Measurements from ENCODE around the gene VWA2. TPM values are rescaled to one million over a fixed set of nuclear protein-coding genes. Genes with fewer than 3 reads are reported as not detected.

Gene VWA2
- total and polyA plus RNA-seq, 12 donors: 0.01 to 0.09 TPM; not detected in 10

DNA sequence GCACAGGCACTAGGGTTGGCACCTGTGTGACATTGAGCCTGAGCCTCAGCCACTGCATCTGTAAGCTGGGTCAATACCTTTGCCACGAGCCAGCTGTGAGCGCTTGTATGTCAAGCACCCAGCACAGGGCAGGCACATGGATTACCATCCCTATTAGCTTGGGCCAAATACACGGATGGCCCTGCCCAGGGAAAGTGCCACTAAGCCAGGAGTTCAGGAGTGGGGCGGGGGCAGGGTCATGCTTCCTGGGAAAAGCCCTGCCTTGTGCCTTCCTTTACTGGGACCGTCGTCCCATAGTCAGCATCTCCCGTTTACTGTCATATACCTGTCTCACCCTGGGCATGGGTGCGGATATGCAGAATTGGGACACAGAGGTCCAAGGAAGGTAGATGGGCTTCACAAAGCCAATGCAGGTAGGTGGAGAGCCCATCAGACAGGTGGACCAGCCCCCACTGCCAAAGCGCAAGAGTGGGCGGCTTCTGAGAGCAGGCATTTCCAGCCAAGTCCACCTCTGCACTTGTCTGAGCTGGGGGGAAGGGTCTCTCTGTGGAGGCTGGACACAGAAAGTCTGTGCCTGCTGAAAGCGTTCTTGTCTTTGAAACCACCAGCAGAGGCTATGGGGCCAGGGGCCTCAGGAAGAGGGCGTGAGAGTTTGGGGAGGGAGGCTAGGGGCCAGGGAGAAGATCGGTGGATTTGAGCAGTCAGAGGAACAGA lies 72.6 kb downstream of the VWA2 start:
- H3K4me1 ChIP-seq: peaks cover 0 to 24% (median 15%) of the 10 kb centered on the region in 9 donors
- peaks cover 0 to 34% (median 0%) of the 10 kb centered on the region in 9 donors for H3K36me3 ChIP-seq
- no peak overlapping the region for H3K27ac ChIP-seq
- H3K27me3 ChIP-seq: no peaks in the 10 kb centered on the region
- WGBS, 2 donors: 88 to 90% methylated on average over 13 of the region's 13 CpGs
- no peak for DNase-seq
- no peak overlapping the region for H3K4me3 ChIP-seq
- no peak for ATAC-seq
- TF ChIP-seq, protein P1, sequence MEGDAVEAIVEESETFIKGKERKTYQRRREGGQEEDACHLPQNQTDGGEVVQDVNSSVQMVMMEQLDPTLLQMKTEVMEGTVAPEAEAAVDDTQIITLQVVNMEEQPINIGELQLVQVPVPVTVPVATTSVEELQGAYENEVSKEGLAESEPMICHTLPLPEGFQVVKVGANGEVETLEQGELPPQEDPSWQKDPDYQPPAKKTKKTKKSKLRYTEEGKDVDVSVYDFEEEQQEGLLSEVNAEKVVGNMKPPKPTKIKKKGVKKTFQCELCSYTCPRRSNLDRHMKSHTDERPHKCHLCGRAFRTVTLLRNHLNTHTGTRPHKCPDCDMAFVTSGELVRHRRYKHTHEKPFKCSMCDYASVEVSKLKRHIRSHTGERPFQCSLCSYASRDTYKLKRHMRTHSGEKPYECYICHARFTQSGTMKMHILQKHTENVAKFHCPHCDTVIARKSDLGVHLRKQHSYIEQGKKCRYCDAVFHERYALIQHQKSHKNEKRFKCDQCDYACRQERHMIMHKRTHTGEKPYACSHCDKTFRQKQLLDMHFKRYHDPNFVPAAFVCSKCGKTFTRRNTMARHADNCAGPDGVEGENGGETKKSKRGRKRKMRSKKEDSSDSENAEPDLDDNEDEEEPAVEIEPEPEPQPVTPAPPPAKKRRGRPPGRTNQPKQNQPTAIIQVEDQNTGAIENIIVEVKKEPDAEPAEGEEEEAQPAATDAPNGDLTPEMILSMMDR (IDR thresholded peaks at IDR 0.05): no peak
- intact Hi-C loops (cut with DNase I): no loop called here
- peaks cover 0 to 6% (median 0%) of the 10 kb centered on the region in 11 donors for H3K9me3 ChIP-seq

- peaks cover 0 to 34% (median 0%) of the 10 kb centered on the region in 9 donors for H3K36me3 ChIP-seq
- no peaks in the 10 kb centered on the region for H3K27me3 ChIP-seq
- H3K9me3 ChIP-seq: peaks cover 0 to 6% (median 0%) of the 10 kb centered on the region in 11 donors
- DNase-seq: no peak
- no peak overlapping the region for H3K27ac ChIP-seq
- intact Hi-C loops (cut with DNase I): no loop called here
- peaks cover 0 to 14% (median 9%) of the 10 kb centered on the region in 9 donors for H3K4me1 ChIP-seq
- TF ChIP-seq, protein P1 (IDR thresholded peaks at IDR 0.05): no peak
- 94 to 95% methylated on average over 9 of the region's 9 CpGs for WGBS, 2 donors
- no peak overlapping the region for H3K4me3 ChIP-seq
- ATAC-seq: no peak
Measured at GRCh38 chr10:114313139-114313538, 74.1 kb downstream of the VWA2 start.

GRCh38 chr10:114313866-114314265 lies 74.8 kb downstream of the VWA2 start:
- Histone ChIP-seq H3K4me1 (peaks cover 0 to 6% (median 4%) of the 10 kb centered on the region in 9 donors), H3K36me3 (peaks cover 0 to 34% (median 0%) of the 10 kb centered on the region in 9 donors), H3K4me3 (no peak overlapping the region), H3K27me3 (no peaks in the 10 kb centered on the region), H3K9me3 (peaks cover 0 to 6% (median 0%) of the 10 kb centered on the region in 11 donors), H3K27ac (no peak overlapping the region)
- ATAC-seq: no peak
- TF ChIP-seq, protein P1 (IDR thresholded peaks at IDR 0.05): no peak
- intact Hi-C loops (cut with DNase I): no loop called here
- WGBS, 2 donors: 86 to 92% methylated on average over 11 of the region's 11 CpGs
- DNase-seq: no peak

GRCh38 chr10:114315566-114316420 lies 76.7 kb downstream of the VWA2 start:
- no peak for ATAC-seq
- H3K36me3 ChIP-seq: peaks cover 0 to 32% (median 0%) of the 10 kb centered on the region in 9 donors
- H3K4me3 ChIP-seq: no peak overlapping the region
- H3K9me3 ChIP-seq: peaks cover 0 to 6% (median 0%) of the 10 kb centered on the region in 11 donors
- peaks cover 0 to 9% (median 0%) of the 10 kb centered on the region in 9 donors for H3K4me1 ChIP-seq
- TF ChIP-seq, protein P1 (IDR thresholded peaks at IDR 0.05): no peak
- no peak overlapping the region for H3K27ac ChIP-seq
- intact Hi-C loops (cut with DNase I): no loop called here
- no peak for DNase-seq
- H3K27me3 ChIP-seq: no peaks in the 10 kb centered on the region
- 94 to 95% methylated on average over 22 of the region's 22 CpGs for WGBS, 2 donors
